Raji (cell line): ENCODE measurements around the gene AJAP1.

Source experiments
- POLR2A ChIP-seq: IDR thresholded peaks from 2 replicates; pipeline ENCODE4 v1.6.1; 2011; ENCODE audit warnings: low read depth, low read length, control low read depth; ENCODE audit not compliant: insufficient read depth

AJAP1 gene

DNA sequence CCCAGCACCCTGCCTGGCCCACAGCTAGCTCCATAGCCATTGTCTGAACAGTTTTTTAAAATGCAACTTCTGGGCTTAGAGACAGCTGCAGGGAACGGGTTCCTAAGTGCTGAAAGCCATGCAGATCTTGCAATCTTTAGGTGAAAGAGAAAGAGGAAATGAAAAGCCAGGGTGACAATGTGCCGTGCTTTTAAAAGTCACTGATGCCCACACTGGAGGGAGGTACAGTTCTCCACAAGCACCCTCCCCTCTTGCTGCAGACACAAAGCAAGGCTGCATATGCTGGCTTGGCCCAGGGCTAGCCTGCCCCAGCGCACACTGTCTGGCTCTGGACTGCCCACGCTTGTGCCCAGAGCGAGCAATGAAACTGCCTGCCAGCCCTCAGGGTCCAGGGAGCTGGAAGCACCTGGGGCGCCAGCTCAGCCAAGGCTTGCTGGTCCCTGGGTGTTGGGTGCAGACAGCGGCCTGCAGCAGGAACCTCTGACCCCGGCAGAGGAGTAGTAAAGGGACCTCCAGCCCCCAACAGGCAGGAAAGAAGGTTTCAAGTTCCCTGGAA lies 70.4 kb downstream of the AJAP1 start:
- TF ChIP-seq POLR2A, result no peak

DNA sequence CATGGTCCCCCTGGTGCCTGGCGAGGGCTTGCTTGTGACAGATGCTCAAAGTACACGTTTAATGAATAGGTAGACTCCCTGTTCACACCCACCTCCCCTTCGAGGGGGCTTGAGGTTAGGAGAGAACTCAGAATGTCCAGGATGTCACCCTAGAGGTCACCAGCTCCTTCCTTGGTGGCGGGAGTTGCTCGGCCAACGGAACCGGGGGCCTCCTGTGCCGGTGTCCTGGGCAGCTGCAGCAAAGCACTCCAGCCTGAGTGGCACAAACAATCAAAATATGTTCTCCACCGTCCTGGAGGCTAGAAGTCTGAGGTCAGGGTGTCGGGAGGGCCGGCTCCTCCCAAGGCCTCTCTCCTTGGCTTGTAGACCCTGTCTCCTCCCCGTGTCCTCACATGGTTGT lies 71.0 kb downstream of the AJAP1 start:
- no peak for TF ChIP-seq POLR2A

DNA sequence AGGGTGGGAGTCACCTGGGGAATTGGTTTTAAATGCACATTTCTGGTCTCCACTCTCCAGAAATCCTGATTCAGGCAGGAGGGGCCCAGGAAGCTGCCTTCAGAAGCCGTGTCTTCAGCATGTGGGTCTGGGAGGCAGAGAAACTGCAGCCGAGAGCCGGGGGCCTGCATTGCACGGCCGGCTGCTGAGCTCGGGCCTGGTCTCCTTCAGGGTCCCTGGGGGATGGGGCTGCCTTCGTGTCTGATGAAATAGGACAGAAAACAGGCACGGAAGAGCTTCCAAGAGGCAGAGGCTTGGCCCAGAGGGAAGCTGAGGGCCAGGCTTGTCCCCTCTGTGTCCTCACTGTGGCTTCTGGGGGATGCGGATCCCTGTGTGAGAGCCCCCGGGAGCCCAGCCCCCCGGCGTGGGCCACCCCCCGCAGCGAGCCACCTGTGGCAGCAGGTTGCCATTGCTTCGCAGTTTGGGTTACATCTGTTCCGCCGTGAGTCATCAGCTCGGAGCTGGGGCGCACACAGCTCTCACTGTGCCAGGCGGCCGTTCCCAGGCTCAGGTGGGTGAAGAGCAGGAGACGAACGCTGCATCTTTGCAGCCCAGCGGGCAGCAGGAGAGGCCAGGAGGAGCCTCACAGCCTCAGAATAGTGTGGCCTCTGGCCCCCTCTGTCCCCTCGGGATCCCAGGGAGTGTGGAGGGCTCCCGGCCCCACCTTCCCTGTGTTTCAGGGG lies 72.4 kb downstream of the AJAP1 start:
- TF ChIP-seq POLR2A, result no peak

DNA sequence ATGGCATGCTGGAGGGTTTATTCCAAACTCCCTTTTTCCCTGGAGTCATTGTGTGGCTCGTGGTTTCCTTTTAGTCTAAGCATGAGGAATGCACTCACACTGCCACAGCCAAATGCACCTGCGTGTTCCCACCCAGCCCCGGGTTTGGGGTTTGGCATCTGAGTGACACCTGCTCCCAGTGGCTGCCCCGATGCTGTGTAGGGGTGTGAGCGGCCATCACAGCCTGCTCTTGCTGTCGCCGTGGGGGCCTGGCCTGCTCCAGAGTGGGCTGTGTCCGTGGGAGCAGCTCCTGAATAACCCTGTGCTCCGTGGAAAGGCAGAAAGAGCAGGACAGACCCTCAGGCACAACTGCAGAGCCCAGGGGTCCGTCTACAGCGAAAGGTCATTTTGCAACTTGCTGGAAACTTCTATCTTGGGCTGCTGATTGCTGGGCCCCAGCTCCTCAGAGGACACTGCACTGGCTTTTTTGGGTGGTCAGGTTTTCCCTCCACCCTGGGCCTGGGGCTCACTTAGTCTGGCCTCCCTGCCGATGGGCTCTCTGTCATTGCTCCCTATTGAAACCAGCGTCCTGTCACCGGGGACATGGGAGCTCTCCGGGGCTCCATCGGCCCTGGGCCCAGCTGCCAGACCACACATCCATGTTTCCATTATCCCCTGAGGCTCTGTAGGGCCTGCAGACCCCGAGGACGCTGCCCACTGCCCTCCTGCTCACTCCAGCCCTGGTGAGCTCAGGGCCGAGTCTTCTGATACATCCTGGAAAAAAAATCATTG lies 74.1 kb downstream of the AJAP1 start:
- no peak for TF ChIP-seq POLR2A

DNA sequence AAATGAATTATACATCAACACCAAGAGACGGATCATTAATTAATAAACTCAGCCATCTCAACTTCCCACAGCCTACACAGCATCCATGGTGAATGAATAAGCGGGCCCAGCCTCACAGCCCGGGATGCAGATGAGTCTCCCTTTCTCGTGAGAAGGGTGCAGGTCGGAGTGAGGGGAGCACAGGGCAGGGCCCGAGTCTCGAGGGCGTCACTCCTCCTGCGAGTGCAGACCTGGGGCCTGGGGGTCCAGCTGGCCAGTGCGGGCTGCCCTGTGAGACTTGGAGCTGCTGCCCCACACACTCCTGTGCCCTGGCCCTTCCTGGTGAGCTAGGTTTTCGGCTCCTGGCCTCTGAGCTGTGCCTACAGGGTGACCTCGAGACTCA lies 74.7 kb downstream of the AJAP1 start:
- no peak for TF ChIP-seq POLR2A

DNA sequence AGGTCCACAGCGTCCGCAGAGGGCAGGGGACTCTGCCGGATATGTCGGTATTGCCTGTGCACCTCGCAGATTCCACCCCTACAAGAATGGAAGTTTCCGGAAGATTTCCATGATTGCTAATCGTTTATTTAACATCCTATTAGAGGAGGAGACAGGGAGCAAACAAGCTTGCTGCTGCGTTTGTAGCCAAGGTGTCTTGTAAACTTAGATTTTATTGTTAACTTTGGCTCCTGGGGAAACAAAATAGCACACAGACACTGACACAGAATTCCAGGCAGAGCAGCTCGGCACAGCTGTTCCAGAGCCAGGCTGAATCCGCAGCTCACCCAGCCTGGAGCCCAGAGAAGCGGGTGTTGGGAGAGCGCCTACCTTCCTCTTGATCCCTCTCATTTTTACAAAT lies 75.7 kb downstream of the AJAP1 start:
- no peak for TF ChIP-seq POLR2A

DNA sequence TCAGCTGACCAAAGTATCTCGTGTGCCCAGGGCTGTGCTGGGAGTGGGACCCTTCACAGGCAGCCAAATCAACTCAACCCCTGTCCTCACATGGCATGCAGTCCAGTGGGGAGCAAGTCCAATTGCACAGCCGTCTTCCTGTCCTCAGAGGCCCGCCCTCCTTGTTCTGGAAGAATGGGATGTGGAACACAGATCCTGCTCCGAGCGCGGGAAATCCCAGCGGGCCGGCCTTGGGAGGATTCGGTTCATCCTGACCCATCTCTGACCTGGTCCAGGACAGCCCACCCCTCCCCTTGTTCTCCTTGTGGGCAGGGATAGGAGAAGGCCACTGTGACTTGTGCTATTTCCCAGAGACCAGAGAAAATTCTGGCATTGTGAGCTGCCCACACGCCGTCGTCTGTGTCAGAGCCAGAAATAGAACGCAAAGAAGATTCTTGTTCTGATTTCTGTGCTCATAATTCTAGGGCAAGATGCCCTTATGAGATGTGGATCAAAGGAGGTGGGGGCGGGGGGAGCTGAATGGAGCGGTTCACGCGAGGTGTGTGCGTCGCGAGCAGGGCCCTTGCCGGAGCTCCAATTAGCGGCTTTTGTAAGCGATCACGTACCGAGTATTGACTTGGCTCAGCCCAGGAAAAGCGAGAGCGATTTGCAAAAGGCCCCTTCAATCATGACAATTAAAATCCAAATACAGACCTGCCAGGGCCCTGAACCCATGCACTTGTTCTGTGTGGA lies 79.2 kb downstream of the AJAP1 start:
- no peak for TF ChIP-seq POLR2A

DNA sequence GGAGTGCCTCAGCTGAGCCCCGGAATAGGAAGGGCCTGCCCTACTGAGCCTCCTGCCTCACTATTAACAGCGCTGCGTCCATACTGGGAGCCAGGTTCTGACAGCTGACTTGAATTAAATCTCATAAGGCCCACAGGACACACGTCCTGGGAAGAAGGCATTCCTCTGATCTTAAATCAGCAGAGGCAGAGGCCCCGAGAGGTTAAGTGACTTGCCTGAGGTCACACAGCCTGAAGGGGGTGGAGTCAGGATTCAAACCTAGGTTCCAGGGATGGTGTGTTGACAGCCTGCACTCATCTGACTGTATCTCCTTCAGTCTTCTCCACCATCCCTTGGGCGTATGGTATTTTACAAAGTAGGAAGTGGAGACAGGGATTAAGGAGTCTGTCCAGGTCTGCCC lies 79.8 kb downstream of the AJAP1 start:
- no peak for TF ChIP-seq POLR2A

DNA sequence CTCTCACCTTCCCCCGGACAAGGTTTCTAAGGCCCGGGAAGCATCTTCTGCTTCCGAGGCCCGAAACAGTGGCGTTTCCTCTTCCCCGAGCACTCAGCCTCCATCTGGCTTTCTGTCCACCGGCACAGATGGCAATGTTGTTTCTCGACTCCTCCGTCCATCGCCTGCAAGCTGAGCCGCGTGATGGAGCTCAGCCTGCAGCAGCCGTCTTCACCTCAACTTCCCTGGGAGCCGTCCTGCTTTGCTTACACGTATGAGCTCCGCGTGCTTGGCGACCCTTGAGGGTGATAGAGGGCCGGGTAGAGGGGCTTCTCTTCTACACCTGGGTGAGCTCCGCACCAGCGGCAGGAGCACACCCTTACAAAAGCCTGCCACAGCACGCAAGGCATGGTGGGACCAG lies 80.4 kb downstream of the AJAP1 start:
- TF ChIP-seq POLR2A, result no peak

DNA sequence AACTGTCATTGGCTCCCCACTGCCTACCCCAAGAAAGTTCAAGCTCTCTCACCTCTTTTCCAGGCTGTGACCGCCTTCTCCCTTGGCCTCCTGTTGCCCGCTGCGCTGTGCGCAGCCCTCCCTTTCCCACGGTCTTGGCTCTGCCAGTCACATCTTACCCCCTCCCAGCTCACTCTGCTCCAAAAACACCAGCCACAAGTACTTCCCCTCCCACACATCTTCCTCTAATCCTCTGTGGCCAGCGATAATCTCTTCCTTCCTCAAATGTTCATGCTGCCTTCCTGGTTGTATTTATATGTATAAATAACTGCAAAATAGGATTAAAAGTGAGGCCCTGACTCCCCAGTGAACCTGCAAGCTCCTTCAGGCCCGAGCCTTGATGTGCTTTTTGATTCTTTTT lies 81.8 kb downstream of the AJAP1 start:
- no peak for TF ChIP-seq POLR2A

DNA sequence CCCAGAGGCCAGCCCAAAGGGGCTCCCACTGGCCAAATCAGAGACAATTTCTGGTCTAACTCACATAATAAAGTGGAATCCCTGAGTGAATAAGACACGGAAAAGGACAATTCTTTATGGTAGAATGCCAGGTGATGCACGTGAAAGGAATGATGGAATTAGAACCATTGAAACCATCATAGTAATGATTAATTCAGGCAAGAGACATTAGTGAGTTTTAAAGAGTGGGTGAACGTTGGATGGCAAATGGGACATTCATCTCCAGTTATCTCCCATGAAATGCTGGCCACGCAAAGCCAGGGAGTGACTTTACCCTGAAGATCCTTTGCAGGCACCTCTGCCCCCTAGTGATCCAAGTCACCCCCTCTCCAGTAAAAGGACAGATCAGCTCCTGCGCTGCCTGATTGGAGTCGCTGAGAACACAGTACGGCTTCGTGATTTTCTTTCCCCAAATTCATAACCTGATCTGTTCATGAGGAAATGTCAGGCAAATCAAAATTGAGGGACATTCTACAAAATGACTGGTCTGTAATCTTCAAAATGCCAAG lies 87.5 kb downstream of the AJAP1 start:
- TF ChIP-seq POLR2A, result no peak

DNA sequence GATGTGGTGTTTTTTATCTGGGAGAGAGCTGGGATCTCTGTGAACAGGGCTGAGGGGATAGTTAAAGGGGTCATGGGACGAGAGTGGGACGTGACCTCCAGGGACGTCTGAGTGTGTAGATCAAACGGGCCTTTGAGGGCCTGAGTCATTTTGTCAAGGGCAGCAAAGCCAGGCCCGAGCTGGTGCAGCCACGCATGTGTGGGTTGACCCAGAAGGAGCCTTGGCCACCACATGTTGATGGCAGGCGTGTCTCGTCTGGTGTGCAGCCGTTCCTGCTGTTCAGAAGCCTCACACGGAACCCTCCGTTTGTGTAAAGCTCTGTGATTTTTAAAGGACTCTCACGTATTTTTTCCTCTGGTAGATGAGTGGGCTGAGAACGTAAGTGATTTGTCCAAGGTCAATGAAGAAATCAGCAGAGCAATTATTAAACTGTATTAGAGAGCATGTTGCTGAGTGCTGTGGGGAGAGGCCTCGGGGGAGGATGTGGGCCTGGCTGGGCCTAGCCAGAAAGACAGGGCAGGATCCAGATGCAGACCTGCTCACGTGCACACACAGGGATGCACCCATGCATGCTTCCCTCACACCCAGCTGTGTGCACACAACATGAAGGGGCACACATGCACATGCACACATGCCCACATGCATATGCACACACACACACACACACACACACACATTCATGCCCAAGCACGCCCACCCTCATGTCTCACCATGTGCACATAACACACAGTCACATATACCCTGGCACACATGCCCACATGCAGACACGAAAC lies 89.8 kb downstream of the AJAP1 start:
- TF ChIP-seq POLR2A, result no peak

DNA sequence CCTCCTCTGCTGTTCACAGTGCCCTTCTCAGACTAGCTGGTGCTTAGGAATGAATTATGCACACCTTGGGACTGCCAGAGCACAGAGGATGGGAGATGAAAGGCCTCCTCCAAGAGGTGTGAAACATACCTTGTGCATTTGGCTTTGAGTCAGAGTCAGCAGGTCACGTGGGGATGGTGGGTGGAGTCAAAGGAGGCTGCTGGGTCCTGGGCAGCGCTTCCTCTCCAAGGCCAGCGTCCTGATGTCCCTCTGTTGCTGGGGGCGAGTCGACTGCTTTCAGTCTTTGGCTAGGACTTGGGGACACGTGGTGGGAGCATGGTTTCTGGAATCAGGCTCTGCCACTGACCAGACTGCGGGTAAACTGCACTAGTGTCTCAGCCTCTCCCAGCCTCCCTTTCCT lies 91.2 kb downstream of the AJAP1 start:
- TF ChIP-seq POLR2A, result no peak

DNA sequence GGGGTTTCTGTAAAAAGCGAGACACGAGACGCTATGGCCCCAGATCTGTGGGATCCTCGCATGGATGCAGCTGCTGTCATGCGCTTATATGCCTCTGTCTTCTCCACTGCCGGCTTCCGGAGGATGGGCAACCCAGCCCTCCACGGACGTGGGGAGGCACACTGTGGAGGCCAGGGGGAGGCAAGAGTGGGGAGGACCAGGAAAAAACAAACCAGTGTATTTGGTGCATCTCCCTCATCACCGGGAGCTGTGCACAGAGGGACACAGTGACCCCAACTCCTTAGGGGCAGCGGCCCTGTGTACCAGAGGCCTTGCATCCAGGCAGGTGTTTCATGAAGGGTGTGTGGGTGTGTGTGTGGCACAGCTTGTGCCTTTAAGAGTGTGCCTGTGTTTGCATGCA lies 95.0 kb downstream of the AJAP1 start:
- TF ChIP-seq POLR2A, result no peak

DNA sequence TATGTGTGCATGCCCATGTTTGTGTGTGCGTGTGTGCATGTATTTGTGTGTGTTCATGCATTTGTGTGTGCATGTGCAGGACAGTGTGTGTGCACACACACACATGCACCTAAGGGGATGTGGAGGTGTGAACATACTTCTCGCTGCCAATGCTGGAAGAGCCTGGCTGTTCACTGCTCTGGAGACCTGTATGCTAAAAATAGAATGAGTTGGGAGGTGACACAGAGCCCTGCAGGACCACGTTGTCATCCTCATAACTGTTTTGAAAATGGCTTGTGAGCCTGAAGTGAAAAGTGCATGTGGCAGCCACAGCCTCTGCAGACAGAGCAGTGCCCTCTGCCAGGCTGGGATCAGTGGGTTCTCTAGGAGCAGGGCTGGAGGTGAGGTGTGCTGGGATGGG lies 95.8 kb downstream of the AJAP1 start:
- no peak for TF ChIP-seq POLR2A

DNA sequence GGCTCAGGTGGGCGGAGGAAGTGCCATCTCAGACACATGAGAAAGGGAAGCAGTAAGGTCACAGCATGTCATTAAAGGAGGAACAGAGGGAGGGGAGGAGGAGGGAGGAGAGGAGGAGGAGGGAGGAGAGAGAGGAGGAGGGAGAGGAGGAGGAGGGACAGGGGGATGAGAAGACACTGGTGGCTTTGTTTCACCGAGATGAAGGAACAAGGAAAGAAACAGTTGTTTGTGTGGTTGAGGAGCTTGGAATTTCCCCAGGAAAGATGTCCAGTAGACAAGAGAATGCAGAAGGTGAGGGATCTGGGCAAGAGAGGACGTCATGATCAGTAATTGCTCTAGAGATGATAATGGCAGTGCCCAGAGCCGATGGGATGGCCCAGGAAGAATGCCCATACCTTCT lies 97.7 kb downstream of the AJAP1 start:
- TF ChIP-seq POLR2A, result no peak
